ENCODE results near the gene MEI1.

The MEI1 gene

DNA sequence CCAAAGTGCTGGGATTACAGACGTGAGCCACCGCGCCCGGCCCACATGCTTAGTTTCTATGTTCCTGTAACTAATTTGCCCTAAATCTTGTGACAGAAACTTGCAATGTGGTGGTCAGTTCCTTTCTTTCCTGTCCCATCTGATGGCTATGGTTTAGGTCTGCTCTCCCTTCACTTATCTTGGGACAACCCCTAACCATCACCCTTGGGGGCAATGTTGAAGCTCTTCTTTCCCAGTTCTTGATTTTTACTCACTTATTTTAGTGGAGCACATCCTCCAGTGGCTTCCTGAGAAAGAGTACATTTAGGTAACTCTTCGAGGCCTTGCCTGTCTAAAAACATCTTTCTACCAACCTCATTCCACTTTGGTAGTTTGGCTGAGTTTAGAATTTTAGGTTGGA lies 140.9 kb downstream of the MEI1 start:
- TF ChIP-seq, protein P1, sequence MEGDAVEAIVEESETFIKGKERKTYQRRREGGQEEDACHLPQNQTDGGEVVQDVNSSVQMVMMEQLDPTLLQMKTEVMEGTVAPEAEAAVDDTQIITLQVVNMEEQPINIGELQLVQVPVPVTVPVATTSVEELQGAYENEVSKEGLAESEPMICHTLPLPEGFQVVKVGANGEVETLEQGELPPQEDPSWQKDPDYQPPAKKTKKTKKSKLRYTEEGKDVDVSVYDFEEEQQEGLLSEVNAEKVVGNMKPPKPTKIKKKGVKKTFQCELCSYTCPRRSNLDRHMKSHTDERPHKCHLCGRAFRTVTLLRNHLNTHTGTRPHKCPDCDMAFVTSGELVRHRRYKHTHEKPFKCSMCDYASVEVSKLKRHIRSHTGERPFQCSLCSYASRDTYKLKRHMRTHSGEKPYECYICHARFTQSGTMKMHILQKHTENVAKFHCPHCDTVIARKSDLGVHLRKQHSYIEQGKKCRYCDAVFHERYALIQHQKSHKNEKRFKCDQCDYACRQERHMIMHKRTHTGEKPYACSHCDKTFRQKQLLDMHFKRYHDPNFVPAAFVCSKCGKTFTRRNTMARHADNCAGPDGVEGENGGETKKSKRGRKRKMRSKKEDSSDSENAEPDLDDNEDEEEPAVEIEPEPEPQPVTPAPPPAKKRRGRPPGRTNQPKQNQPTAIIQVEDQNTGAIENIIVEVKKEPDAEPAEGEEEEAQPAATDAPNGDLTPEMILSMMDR (conservative IDR thresholded peaks at IDR 0.05; ENCODE audit: control insufficient read depth, insufficient read depth, low read depth, low read length): no peak
- DNase-seq (ENCODE audit: low read depth): no peak
- no peak overlapping the region for H3K4me3 ChIP-seq (ENCODE audit: control insufficient read depth, low read depth, low read length)

DNA sequence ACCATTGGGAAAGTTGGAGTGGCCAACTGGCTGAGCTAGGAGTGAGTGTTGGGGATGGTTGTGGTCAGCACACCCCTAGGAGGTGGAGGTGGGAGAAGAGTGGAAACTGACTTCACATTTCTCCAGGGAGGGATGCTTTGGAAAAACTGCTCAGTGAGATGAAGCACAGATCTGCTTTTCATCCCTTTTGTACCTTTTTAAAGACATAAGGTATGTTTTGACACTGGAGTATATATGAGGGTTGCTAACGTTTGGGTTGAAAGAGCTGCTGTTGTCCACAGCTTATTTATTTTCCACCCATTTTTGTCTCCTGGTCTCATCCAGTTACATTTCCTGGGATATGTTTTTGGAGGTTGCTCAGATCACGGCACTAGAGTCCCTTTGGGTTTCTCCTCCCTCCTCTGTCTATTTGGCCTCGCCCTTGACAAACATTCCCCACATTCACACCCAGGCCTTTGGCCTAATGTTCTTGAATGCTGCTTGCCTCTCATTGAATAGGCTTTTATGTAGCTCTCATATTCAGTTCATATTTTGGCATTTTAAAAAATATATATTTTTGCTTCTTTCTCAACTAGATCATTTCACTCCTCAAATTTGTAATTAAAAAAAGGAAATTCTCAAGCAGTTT lies 141.9 kb downstream of the MEI1 start:
- H3K4me3 ChIP-seq (ENCODE audit: control insufficient read depth, low read depth, low read length): no peak overlapping the region
- TF ChIP-seq, protein P1 (conservative IDR thresholded peaks at IDR 0.05; ENCODE audit: control insufficient read depth, insufficient read depth, low read depth, low read length): no peak
- no peak for DNase-seq (ENCODE audit: low read depth)

DNA sequence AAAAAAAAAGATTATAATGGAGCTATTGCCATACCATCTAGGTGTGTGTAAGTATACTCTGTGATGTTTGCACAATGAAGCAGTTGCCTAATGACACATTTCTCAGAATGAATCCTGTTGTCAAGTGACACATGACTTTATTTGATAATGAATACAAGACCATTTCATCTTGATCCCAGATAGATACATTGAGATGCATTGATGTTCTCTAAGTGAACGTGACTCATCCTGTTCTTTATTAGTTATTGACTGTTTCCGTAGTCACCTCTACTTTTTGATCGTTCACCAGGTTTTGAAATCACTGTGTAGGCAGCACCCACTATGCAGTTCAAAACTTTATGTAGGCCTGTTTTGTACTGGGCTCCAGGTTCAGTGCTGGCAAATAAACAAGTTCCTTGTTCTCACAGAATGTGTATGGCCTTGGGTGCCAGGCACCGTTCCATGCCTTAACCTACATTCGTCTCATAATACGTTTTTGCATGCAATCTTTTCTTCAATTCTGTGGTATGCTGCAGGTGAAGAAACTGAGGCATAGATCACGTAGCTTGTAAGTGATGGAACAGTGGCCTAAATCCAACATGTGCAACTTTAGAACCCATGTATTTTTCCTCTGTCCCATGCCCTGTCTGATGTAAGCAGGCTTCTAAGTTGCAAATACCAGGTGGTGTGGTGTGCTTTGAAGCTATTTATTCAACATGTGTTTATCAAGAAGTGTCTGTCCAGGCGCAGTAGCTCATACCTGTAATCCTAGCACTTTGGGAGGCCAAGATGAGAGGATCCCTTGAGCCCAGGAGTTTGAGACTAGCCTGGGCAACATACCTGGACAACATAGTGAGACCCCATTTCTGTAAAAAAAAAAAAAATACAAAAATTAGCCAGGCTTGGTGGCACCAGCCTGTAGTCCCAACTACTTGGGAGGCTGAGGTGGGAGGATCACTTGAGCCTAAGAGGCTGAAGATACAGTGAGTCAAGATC lies 144.0 kb downstream of the MEI1 start:
- TF ChIP-seq, protein P1 (conservative IDR thresholded peaks at IDR 0.05; ENCODE audit: control insufficient read depth, insufficient read depth, low read depth, low read length): no peak
- H3K4me3 ChIP-seq (ENCODE audit: control insufficient read depth, low read depth, low read length): no peak overlapping the region
- no peak for DNase-seq (ENCODE audit: low read depth)

DNA sequence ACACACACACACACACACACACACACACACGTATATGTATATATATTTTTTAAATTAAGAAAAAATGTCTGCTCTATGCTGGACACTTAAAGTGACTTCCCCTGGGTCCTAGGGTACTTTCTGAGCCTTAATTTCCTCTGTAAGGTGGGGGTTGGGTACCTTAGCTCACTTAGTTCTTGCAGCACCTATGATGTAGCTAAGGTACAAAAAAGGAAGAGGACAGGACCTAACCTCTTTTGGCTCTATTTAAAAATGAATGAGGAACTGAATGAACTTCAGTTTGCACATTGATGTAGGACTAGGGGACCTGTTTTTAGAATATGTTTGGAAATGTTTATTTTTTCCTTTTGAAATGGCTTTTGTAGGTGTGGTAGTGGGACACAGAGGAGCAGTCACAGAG lies 144.7 kb downstream of the MEI1 start:
- no peak for DNase-seq (ENCODE audit: low read depth)

DNA sequence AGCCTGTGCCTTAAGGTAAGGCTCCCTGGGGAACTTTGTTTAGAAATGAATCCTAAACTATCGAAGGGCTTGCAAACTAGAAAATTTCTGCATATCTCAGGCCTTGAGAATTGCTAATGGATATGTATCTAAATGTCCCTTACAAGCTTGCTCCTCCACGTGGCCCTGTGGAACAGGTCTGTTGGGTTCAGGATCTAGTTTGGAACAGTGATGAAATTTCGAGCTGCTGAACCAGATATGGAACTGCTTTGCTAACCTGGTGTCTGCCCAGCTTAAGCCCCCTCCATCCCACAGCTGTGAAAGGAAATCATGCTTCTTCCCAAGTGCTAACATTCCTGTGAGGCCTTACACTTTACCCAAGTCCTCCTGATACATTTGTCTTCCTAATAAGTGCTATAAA lies 145.2 kb downstream of the MEI1 start:
- H3K4me3 ChIP-seq (ENCODE audit: control insufficient read depth, low read depth, low read length): no peak overlapping the region
- TF ChIP-seq, protein P1 (conservative IDR thresholded peaks at IDR 0.05; ENCODE audit: control insufficient read depth, insufficient read depth, low read depth, low read length): no peak
- no peak for DNase-seq (ENCODE audit: low read depth)

More for the DNA sequence above, 144.7 kb downstream of the MEI1 start:
- TF ChIP-seq, protein P1 (conservative IDR thresholded peaks at IDR 0.05; ENCODE audit: control insufficient read depth, insufficient read depth, low read depth, low read length): no peak
- H3K4me3 ChIP-seq (ENCODE audit: control insufficient read depth, low read depth, low read length): no peak overlapping the region

DNA sequence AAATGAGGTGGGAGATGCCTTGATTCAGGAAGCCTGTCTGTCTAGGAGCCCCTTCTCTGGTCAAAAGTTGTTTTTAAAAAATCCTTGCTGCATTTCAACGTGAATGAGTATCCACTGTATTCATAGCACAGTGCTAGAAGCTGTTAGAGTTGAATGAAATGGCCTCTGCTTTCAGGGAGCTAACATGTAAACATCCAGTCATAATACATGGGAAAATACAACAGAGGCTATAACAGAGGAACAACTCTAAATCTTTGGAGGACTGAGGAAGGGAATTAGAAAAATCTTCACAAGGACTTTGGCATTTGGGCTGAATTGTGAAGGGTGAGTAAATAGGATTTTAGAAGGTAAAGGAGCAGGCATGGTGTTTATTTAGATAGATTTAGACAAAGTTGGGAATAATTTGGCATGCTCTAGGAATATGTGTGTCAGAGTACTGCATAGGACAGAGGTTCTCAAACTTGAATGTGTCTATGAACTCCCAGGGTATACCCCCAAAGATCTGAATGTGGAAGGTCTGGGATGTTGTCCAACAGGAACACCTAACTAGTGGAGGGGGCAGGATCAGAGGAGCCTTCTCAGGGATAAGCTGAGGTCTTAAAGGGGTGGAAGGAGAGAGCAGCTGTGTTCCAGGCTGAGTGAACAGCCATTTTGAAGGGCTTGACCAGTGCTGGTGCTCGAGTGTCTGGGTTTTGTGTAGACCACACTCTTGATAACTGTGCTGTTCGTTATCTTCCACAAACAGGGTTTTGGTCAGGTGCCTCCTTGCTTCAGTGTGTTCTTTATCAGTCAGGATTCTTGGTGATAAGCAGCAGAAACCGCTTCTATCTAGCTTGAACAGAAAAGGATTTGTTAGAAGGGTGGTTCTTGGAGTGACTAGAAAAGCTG lies 146.3 kb downstream of the MEI1 start:
- H3K4me3 ChIP-seq (ENCODE audit: control insufficient read depth, low read depth, low read length): no peak overlapping the region
- DNase-seq (ENCODE audit: low read depth): no peak
- TF ChIP-seq, protein P1 (conservative IDR thresholded peaks at IDR 0.05; ENCODE audit: control insufficient read depth, insufficient read depth, low read depth, low read length): no peak
